BJ (cell line): Measurements from ENCODE around the gene GYG1. TPM values are rescaled to one million over a fixed set of nuclear protein-coding genes. Genes with fewer than 3 reads are reported as not detected.

Experiments
- CTCF ChIA-PET: fragments of 350-600 bp; formaldehyde crosslinking; extraction: SDS; loops from one replicate; lab custom pipeline; 2021; ENCODE audit warnings: antibody characterized with exemption, inconsistent platforms; lab: Yijun Ruan, JAX
- POLR2A ChIA-PET: fragments of 300-600 bp; sonication (Branson Sonifier 250); formaldehyde crosslinking; extraction: SDS; loops from one replicate; lab custom pipeline; 2021; ENCODE audit warnings: antibody characterized with exemption; lab: Charles Lee
- DNase-seq: peaks from one replicate; pipeline ENCODE4 v3.0.0-alpha.2; 2011; ENCODE audit warnings: low read depth
- H3K27me3 ChIP-seq: 2 replicates; pipeline ENCODE4 v1.6.0; 2011; ENCODE audit warnings: low read length; ENCODE audit not compliant: control insufficient read depth, insufficient read depth
- H3K36me3 ChIP-seq: 2 replicates; pipeline ENCODE4 v1.5.1; 2011; ENCODE audit warnings: low read length; ENCODE audit not compliant: control insufficient read depth, insufficient read depth
- H3K4me3 ChIP-seq: 2 replicates; pipeline ENCODE4 v1.5.1; 2011; ENCODE audit warnings: low read depth, mild to moderate bottlenecking, control low read depth, low read length
- polyA plus RNA-seq: library from polyadenylated mRNA; depleted of rRNA; stranded (reverse); fragments of >200 nt; gene quantifications from 2 replicates; pipeline ENCODE4 v1.2.3, GENCODE V29; 2011
- TF ChIP-seq, protein P1 (sequence below): IDR thresholded peaks from 2 replicates; pipeline ENCODE4 v1.5.1; 2011; ENCODE audit warnings: low read depth, mild to moderate bottlenecking, control low read depth, inconsistent platforms, low read length, moderate library complexity; ENCODE audit not compliant: insufficient read depth

Gene GYG1
- polyA plus RNA-seq, 1 experiment, result 50.4 TPM

DNA sequence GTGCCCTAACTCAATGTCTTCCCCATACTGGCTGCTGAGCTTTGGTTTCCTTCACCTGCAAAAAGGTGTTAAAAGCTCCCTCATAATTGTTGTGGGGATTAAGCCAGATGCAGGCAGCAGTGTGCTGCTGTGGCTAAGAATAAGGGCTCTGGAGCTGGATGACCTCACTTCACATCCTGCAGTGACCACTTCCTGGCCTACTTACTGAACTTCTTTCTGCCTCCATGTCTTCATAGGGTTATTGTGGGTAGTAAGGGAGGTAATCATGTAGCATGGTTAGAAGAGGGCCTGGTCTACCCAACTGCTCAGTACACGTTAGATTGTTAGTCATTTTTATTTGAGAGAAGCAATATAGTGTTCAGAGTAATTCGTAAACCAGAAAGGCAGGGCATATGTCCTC is 18.4 kb downstream of the GYG1 start:
- DNase-seq, result no peak
- ChIA-PET POLR2A (no interaction called here), CTCF (interaction anchor here (1.0 kb wide), 1 partner anchor 10 kb away, joined by 3 read pairs; no protein-coding TSS in a partner anchor)
- Histone ChIP-seq H3K4me3 (no peak overlapping the region), H3K27me3 (no peaks in the 10 kb centered on the region), H3K36me3 (peaks cover 5% of the 10 kb centered on the region)
- TF ChIP-seq, protein P1, sequence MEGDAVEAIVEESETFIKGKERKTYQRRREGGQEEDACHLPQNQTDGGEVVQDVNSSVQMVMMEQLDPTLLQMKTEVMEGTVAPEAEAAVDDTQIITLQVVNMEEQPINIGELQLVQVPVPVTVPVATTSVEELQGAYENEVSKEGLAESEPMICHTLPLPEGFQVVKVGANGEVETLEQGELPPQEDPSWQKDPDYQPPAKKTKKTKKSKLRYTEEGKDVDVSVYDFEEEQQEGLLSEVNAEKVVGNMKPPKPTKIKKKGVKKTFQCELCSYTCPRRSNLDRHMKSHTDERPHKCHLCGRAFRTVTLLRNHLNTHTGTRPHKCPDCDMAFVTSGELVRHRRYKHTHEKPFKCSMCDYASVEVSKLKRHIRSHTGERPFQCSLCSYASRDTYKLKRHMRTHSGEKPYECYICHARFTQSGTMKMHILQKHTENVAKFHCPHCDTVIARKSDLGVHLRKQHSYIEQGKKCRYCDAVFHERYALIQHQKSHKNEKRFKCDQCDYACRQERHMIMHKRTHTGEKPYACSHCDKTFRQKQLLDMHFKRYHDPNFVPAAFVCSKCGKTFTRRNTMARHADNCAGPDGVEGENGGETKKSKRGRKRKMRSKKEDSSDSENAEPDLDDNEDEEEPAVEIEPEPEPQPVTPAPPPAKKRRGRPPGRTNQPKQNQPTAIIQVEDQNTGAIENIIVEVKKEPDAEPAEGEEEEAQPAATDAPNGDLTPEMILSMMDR, result no peak

DNA sequence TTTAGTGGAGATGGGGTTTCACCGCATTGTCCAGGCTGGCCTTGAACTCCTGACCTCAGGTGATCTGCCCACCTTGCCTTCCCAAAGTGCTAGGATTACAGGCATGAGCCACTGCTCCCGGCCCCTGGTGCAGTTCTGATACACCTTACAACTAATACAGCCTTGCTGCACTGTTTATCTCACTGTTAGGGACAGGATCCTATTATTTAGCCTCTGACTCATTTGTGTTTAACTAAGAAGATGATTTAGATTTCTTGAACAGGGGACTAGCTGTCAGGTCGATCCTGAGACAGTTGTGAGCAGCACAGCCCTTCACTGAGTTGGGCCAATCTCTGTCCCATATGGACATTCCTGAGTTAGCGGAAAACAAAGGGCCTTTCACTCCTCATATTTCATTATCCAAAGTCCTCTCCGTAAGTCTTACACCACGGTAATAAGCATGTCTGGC is 19.2 kb downstream of the GYG1 start:
- TF ChIP-seq, protein P1, result no peak
- DNase-seq, result no peak
- no peak overlapping the region for H3K4me3 ChIP-seq
- no peaks in the 10 kb centered on the region for H3K27me3 ChIP-seq
- peaks cover 5% of the 10 kb centered on the region for H3K36me3 ChIP-seq
- POLR2A ChIA-PET, result no interaction called here
- CTCF ChIA-PET, result no interaction called here

DNA sequence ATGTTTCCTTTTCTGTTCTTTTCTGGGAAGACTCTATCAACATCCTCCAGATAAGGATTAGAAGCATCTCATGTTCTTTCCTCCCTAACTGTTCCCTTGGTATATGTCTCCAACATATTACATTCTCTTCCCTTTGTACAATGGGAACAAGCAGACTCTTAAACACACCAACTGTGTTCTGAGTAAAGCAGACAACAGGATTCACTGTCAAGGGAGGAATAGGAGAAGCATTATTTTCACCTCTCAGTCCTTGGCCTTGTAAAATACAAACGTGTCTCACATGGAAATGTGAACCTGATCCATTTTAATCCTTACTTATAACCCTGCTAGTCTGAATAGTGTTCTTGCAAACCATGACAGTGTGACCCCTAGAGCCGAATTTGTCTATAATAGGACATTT is 19.6 kb downstream of the GYG1 start:
- Histone ChIP-seq H3K36me3 (peaks cover 5% of the 10 kb centered on the region), H3K27me3 (no peaks in the 10 kb centered on the region), H3K4me3 (no peak overlapping the region)
- ChIA-PET POLR2A (no interaction called here), CTCF (no interaction called here)
- TF ChIP-seq, protein P1, result no peak
- no peak for DNase-seq

DNA sequence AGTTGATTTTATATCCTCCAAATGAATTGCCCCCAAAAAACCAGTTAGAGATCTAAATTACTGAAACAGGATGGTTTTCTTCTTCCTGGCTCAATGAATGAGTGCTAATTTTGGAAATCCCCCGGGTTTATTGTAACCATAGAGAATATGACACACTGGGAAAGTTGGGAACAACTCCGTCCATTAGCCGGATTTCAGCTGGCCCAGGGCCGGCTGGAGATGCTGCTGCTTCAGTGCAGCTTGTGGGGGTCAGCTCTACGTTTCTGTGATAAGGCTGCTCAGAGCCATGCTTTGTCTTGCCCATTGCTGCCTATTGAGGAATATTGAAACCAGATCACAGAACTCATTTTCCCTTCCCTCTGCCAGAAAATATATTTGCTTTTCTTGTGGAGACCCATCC is 20.3 kb downstream of the GYG1 start:
- H3K4me3 ChIP-seq, result no peak overlapping the region
- CTCF ChIA-PET, result interaction anchor here (0.6 kb wide), 1 partner anchor 150 kb away, joined by 3 read pairs; no protein-coding TSS in a partner anchor
- no peak for DNase-seq
- H3K27me3 ChIP-seq, result no peaks in the 10 kb centered on the region
- TF ChIP-seq, protein P1, result no peak
- POLR2A ChIA-PET, result no interaction called here
- H3K36me3 ChIP-seq, result peaks cover 5% of the 10 kb centered on the region

DNA sequence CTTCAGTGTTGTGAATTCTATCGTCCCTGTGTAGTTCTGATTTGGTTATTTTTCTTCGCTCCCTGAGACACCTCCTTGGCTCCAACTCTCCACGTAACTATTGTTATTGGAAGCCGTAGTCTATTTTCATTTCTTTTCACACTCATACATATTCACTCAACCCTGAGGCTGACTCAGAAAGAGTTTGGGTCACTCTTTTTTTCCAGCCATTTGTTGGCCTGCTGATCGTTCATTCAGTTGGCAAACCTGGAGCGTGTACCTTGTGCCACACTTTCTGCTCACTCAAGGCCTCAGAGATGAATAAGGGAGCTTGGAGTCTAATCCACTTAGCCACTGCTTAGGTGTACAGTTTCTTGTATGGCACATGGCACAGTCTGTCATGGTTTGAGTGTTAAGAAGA is 22.4 kb downstream of the GYG1 start:
- H3K36me3 ChIP-seq, result peaks cover under 1% of the 10 kb centered on the region
- H3K27me3 ChIP-seq, result no peaks in the 10 kb centered on the region
- ChIA-PET POLR2A (no interaction called here), CTCF (no interaction called here)
- DNase-seq, result no peak
- TF ChIP-seq, protein P1, result no peak
- no peak overlapping the region for H3K4me3 ChIP-seq
